22Rv1 (cell line): ENCODE data around the gene EXOSC6.
"Not testable (repeated sequence)": the region's sequence is repeated elsewhere in the genome, so short reads cannot be mapped to it uniquely, and the experiment has no call there.

ENCODE experiments used
- CTCF ChIP-seq: fragments of 450-650 bp; IDR thresholded peaks from 2 replicates; pipeline ENCODE4 v1.5.1; 2017; ENCODE audit warnings: mild to moderate bottlenecking
- ZFX ChIP-seq: fragments of 450-650 bp; IDR thresholded peaks from 2 replicates; pipeline ENCODE4 v1.6.1; 2017; ENCODE audit warnings: antibody characterized with exemption, borderline replicate concordance

- TF ChIP-seq CTCF, ZFX: not testable (repeated sequence)
Observed at GRCh38 chr16:70206382-70206781, 45.4 kb downstream of the EXOSC6 start.
